DOHH2 (cell line): ENCODE results near the gene LYZL2.
"Not testable (repeated sequence)": the region's sequence is repeated elsewhere in the genome, so short reads cannot be mapped to it uniquely, and the experiment has no call there.

Experiments used
- H3F3A ChIP-seq: fragments of 200-600 bp; sonication (generic), shearing (Covaris generic); 2 replicates; pipeline ENCODE4 v1.6.0; 2016; ENCODE audit warnings: antibody characterized with exemption, mild to moderate bottlenecking; ENCODE audit not compliant: control insufficient read depth, insufficient read depth
- H3K27ac ChIP-seq: fragments of 200-600 bp; sonication (generic); 2 replicates; pipeline ENCODE4 v1.5.1; 2014; ENCODE audit warnings: low read depth, mild to moderate bottlenecking, low read length, moderate library complexity
- H3K27me3 ChIP-seq: fragments of 200-600 bp; sonication (generic); 2 replicates; pipeline ENCODE4 v1.6.1; 2014; ENCODE audit warnings: mild to moderate bottlenecking, low read length, mixed read lengths; ENCODE audit not compliant: control insufficient read depth
- H3K36me3 ChIP-seq: fragments of 200-600 bp; sonication (generic); 2 replicates; pipeline ENCODE4 v1.6.1; 2014; ENCODE audit warnings: mild to moderate bottlenecking, low read length, moderate library complexity, mixed read lengths; ENCODE audit not compliant: control insufficient read depth
- H3K4me1 ChIP-seq: fragments of 200-600 bp; sonication (generic); 2 replicates; pipeline ENCODE4 v1.6.1; 2014; ENCODE audit warnings: mild to moderate bottlenecking, low read length, mixed read lengths; ENCODE audit not compliant: control insufficient read depth
- H3K4me2 ChIP-seq: fragments of 200-600 bp; sonication (generic); 2 replicates; pipeline ENCODE4 v1.6.0; 2014; ENCODE audit warnings: mild to moderate bottlenecking, low read length, moderate library complexity
- H3K4me3 ChIP-seq: fragments of 200-600 bp; sonication (generic); 2 replicates; pipeline ENCODE4 v1.5.1; 2014; ENCODE audit warnings: mild to moderate bottlenecking, low read length, mixed read lengths
- H3K79me2 ChIP-seq: fragments of 200-600 bp; sonication (generic); 2 replicates; pipeline ENCODE4 v1.6.1; 2014; ENCODE audit warnings: mild to moderate bottlenecking, low read length, mixed read lengths; ENCODE audit not compliant: control insufficient read depth
- H3K9me2 ChIP-seq: fragments of 200-600 bp; sonication (generic); replicated peaks from 2 replicates; pipeline ENCODE4 v1.6.1; 2014; ENCODE audit warnings: mild to moderate bottlenecking, low read length, mixed read lengths; ENCODE audit not compliant: control insufficient read depth
- H3K9me3 ChIP-seq: fragments of 200-600 bp; sonication (generic); 2 replicates; pipeline ENCODE4 v1.6.1; 2014; ENCODE audit warnings: antibody characterized with exemption, low read length, mixed read lengths; ENCODE audit not compliant: control insufficient read depth, insufficient read depth
- H4K20me1 ChIP-seq: fragments of 200-600 bp; sonication (generic); 2 replicates; pipeline ENCODE4 v1.6.0; 2014; ENCODE audit warnings: low read depth, mild to moderate bottlenecking, antibody characterized with exemption, low read length, moderate library complexity; ENCODE audit not compliant: control insufficient read depth, insufficient read depth
- EZH2phosphoT487 ChIP-seq: fragments of 200-600 bp; sonication (generic); IDR thresholded peaks from 2 replicates; pipeline ENCODE4 v1.6.1; 2017; ENCODE audit warnings: borderline replicate concordance, mild to moderate bottlenecking, antibody characterized with exemption, low read length, moderate library complexity, mixed read lengths
- TF ChIP-seq, protein P1 (sequence below): fragments of 200-600 bp; sonication (generic); IDR thresholded peaks from one replicate; pipeline ENCODE4 v1.5.1; 2014; ENCODE audit warnings: antibody characterized with exemption, mild to moderate bottlenecking, low read depth, low read length; ENCODE audit not compliant: poor library complexity, severe bottlenecking

The LYZL2 gene

DNA sequence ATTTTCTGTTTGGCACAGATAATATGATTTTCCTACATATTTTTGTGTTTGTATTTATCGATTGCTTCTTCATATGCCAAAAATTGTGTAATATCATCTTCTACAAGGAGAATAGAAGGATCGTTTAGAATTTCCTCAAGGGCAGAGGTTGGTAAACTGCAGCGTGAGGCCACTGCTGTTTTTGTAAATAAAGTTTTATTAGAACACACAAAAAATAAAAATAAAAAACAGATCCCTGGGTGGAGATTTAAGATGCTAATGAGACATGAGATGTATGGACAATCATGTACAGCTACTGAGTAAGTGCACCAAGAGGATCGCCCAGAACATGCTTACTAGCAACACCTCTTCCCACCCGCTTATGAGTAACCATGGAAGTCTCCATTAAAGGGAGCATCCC is 9.6 kb downstream of the LYZL2 start:
- H3K9me3 ChIP-seq, result no peaks in the 10 kb centered on the region
- no peaks in the 10 kb centered on the region for H3K36me3 ChIP-seq
- H3K27me3 ChIP-seq, result no peaks in the 10 kb centered on the region
- H3K79me2 ChIP-seq, result no peaks in the 10 kb centered on the region
- TF ChIP-seq, protein P1, sequence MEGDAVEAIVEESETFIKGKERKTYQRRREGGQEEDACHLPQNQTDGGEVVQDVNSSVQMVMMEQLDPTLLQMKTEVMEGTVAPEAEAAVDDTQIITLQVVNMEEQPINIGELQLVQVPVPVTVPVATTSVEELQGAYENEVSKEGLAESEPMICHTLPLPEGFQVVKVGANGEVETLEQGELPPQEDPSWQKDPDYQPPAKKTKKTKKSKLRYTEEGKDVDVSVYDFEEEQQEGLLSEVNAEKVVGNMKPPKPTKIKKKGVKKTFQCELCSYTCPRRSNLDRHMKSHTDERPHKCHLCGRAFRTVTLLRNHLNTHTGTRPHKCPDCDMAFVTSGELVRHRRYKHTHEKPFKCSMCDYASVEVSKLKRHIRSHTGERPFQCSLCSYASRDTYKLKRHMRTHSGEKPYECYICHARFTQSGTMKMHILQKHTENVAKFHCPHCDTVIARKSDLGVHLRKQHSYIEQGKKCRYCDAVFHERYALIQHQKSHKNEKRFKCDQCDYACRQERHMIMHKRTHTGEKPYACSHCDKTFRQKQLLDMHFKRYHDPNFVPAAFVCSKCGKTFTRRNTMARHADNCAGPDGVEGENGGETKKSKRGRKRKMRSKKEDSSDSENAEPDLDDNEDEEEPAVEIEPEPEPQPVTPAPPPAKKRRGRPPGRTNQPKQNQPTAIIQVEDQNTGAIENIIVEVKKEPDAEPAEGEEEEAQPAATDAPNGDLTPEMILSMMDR, result no peak
- no peak for TF ChIP-seq EZH2phosphoT487
- no peaks in the 10 kb centered on the region for H3K9me2 ChIP-seq
- no peak overlapping the region for H3K27ac ChIP-seq
- no peaks in the 10 kb centered on the region for H3K4me1 ChIP-seq
- H4K20me1 ChIP-seq, result no peaks in the 10 kb centered on the region
- no peaks in the 10 kb centered on the region for H3F3A ChIP-seq
- no peak overlapping the region for H3K4me3 ChIP-seq
- no peak overlapping the region for H3K4me2 ChIP-seq

DNA sequence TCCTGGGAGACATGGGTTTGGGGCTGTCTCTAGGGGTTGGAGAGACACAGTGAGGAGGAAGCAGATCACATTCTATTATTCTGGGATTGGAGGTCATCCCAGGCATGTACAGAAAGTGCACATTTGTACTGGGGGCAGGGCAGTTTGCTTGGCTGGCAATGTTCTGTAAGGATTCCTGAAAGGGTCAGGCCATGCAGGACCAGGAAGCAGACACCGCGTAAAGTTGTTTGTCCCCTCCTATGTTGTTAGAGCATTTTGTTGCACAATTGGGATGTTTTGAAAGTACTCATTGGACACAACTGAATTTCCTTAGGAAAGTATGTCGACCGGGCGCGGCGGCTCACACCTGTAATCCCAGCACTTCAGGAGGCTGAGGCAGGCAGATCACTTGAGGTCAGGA is 12.5 kb downstream of the LYZL2 start:
- Histone ChIP-seq H3K79me2 (no peaks in the 10 kb centered on the region), H3K27ac (no peak overlapping the region), H3K4me2 (no peak overlapping the region), H3K27me3 (no peaks in the 10 kb centered on the region), H3K9me3 (no peaks in the 10 kb centered on the region), H3K9me2 (no peaks in the 10 kb centered on the region), H3K36me3 (no peaks in the 10 kb centered on the region), H3K4me1 (no peaks in the 10 kb centered on the region), H3K4me3 (no peak overlapping the region), H4K20me1 (no peaks in the 10 kb centered on the region), H3F3A (no peaks in the 10 kb centered on the region)
- no peak for TF ChIP-seq EZH2phosphoT487
- TF ChIP-seq, protein P1, result no peak

DNA sequence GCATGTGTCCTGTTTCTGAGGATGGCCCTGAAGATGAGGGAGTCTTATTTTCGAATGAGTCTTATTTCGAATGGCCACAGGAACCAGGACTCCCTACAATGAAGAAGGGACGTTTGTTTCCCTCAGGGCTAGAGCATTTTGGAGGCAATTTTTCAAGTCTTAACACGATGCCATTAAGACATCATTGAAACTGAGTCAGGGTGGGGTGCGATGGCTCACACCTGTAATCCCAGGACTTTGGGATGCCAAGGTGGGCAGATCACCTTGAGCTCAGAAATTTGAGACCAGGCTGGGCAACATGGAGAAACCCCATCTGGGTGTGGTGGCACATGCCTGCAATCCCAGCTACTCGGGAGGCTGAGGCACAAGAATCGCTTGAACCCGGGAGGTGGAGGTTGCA is 18.5 kb downstream of the LYZL2 start:
- H3K9me2 ChIP-seq, H3K36me3 ChIP-seq, H4K20me1 ChIP-seq, H3K27me3 ChIP-seq, H3F3A ChIP-seq, H3K9me3 ChIP-seq, H3K4me1 ChIP-seq, H3K79me2 ChIP-seq, H3K4me2 ChIP-seq, H3K27ac ChIP-seq, H3K4me3 ChIP-seq: not testable (repeated sequence)

DNA sequence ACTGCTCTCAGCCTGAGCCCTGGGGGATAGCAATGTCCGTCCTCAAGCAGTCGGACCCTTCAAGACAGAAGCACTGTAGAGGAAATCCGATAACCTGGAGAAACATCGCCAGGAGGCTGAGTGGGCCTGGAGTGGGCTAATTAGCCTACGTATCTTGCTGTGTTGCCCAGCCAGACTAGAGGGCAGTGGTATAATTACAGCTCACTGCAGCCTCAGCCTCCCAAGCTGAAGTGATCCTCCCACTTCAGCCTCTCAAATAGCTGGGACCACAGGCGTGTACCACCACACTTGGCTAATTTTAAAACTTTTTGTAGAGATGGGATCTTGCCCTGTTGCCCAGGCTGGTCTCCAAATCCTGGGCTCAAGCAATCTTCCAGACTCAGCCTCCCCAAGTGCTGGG is 21.7 kb downstream of the LYZL2 start:
- H3K27me3 ChIP-seq, result no peaks in the 10 kb centered on the region
- H3K4me2 ChIP-seq, result no peak overlapping the region
- no peak overlapping the region for H3K4me3 ChIP-seq
- no peaks in the 10 kb centered on the region for H3K9me2 ChIP-seq
- no peak overlapping the region for H3K27ac ChIP-seq
- no peaks in the 10 kb centered on the region for H3F3A ChIP-seq
- TF ChIP-seq, protein P1, result no peak
- TF ChIP-seq EZH2phosphoT487, result no peak
- no peaks in the 10 kb centered on the region for H3K79me2 ChIP-seq
- no peaks in the 10 kb centered on the region for H3K36me3 ChIP-seq
- no peaks in the 10 kb centered on the region for H4K20me1 ChIP-seq
- no peaks in the 10 kb centered on the region for H3K9me3 ChIP-seq
- no peaks in the 10 kb centered on the region for H3K4me1 ChIP-seq
